Gastrocnemius medialis (tissue), 4 donors: ENCODE data around the gene PDCD1.

Experiments
- POLR2A ChIP-seq, 2 donors: fragments of 450-650 bp; IDR thresholded peaks; one replicate each; pipeline ENCODE4 v1.6.1; 2017; ENCODE audit warnings: antibody characterized with exemption in 2 of 2, mild to moderate bottlenecking in 2 of 2, moderate library complexity in 2 of 2
- TF ChIP-seq, protein P1 (sequence below), 5 experiments: fragments of 450-650 bp in 3 of 5; fragments of 200-600 bp in 2 of 5; sonication (generic) in 2 of 5; IDR thresholded peaks in 4 of 5; conservative IDR thresholded peaks in 1 of 5; 1 replicate in 4 of 5; 2 replicates in 1 of 5; pipeline ENCODE4 v1.5.1; 2016 to 2019; ENCODE audit warnings: antibody characterized with exemption in 5 of 5, mild to moderate bottlenecking in 3 of 5, moderate library complexity in 3 of 5

DNA sequence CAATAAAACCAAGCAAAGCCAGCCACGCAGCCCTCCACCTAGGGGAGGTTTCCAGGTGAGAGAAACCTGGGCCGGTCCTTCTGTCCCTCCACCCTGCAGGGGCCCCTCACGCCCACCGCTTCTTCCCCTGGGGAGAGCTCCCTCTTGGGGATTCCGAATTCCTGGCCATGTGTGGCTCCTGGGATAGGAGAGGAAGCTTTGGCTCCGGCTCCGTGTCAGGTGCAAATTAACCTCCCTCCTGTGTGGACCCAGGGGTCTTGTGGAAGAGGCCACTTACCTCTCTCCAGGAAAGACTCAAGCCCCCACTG lies 15.1 kb upstream of the PDCD1 start:
- TF ChIP-seq, protein P1, sequence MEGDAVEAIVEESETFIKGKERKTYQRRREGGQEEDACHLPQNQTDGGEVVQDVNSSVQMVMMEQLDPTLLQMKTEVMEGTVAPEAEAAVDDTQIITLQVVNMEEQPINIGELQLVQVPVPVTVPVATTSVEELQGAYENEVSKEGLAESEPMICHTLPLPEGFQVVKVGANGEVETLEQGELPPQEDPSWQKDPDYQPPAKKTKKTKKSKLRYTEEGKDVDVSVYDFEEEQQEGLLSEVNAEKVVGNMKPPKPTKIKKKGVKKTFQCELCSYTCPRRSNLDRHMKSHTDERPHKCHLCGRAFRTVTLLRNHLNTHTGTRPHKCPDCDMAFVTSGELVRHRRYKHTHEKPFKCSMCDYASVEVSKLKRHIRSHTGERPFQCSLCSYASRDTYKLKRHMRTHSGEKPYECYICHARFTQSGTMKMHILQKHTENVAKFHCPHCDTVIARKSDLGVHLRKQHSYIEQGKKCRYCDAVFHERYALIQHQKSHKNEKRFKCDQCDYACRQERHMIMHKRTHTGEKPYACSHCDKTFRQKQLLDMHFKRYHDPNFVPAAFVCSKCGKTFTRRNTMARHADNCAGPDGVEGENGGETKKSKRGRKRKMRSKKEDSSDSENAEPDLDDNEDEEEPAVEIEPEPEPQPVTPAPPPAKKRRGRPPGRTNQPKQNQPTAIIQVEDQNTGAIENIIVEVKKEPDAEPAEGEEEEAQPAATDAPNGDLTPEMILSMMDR (IDR thresholded peaks at IDR 0.05 in 4 of 5, conservative IDR thresholded peaks at IDR 0.05 in 1 of 5), result no peak
- no peak for TF ChIP-seq POLR2A (IDR thresholded peaks at IDR 0.05)
